Ovary (tissue), 9 donors: ENCODE data around the gene GNG12. TPM values are rescaled to one million over a fixed set of nuclear protein-coding genes. Genes with fewer than 3 reads are reported as not detected.
"Not testable (repeated sequence)": the region's sequence is repeated elsewhere in the genome, so short reads cannot be mapped to it uniquely, and the experiment has no call there.

ENCODE experiments used
- DNase-seq, 5 donors: peaks; one replicate each; pipeline ENCODE4 v3.0.0-alpha.2; 2019 to 2020
- H3K27ac ChIP-seq, 2 donors: fragments of 200-600 bp; one replicate each; pipeline versions ENCODE4 v1.5.1 to v1.8.0; 2019 to 2022
- H3K27me3 ChIP-seq: fragments of 200-600 bp; one replicate; pipeline ENCODE4 v1.8.0; 2022
- H3K36me3 ChIP-seq: fragments of 200-600 bp; sonication (generic); one replicate; pipeline ENCODE4 v1.5.1; 2019
- H3K4me1 ChIP-seq: one replicate; pipeline ENCODE4 v1.8.1; 2013; ENCODE audit warnings: mild to moderate bottlenecking, moderate library complexity; ENCODE audit not compliant: insufficient read depth
- H3K4me3 ChIP-seq: fragments of 200-600 bp; sonication (generic); one replicate; pipeline ENCODE4 v1.5.1; 2017
- H3K9me3 ChIP-seq, 2 donors: fragments of 200-600 bp in 1 of 2; sonication (generic) in 1 of 2; one replicate each; pipeline versions ENCODE4 v1.5.1 to v1.8.1; 2013 to 2019; ENCODE audit warnings: mild to moderate bottlenecking in 1 of 2, moderate library complexity in 1 of 2
- EP300 ChIP-seq: sonication (generic); formaldehyde crosslinking; IDR thresholded peaks from one replicate; pipeline ENCODE4 v1.6.1; 2017; ENCODE audit warnings: antibody characterized with exemption
- POLR2A ChIP-seq: fragments of 450-650 bp; IDR thresholded peaks from one replicate; pipeline ENCODE4 v1.6.1; 2017; ENCODE audit warnings: antibody characterized with exemption, mild to moderate bottlenecking, moderate library complexity
- WGBS, 3 donors: extraction: QIAGEN DNeasy Blood & Tissue Kit in 1 of 3; methylation state at CpG; one replicate each; pipeline versions ENCODE4 v1.1.5 to v1.1.7; 2013 to 2017; 5-methylcytosine and 5-hydroxymethylcytosine counted together
- intact Hi-C, 4 donors: fragments of 100-400 bp; cut with DNase I; formaldehyde crosslinking; loops; one replicate each; pipeline versions ENCODE4 v1.11.0 to v1.15.1; 2022 to 2023
- polyA plus RNA-seq, 2 donors: library from polyadenylated mRNA; stranded (reverse); fragments of 200-250 nt in 1 of 2; fragments of 350-450 nt in 1 of 2; fragmentation: Illumina TruSeq in 1 of 2; extraction: RNeasy Lipid Tissue Mini Kit (QIAGEN cat#74804) in 1 of 2; gene quantifications; one replicate each; pipeline ENCODE4 v1.2.3, GENCODE V29; 2013 to 2014
- total RNA-seq, 7 donors: library from RNA; depleted of rRNA in 2 of 7; stranded (reverse); fragments of >200 nt in 2 of 7; fragmentation: NEBNext Ultra II Directional in 3 of 7; extraction: Animal tissue kit (Norgen Biotek cat#: 25700) in 3 of 7; gene quantifications; one replicate each; pipeline versions ENCODE4 v1.1.0 to v1.2.4, GENCODE V29; 2016 to 2023
- TF ChIP-seq, protein P1 (sequence below), 3 donors: fragments of 450-650 bp in 2 of 3; fragments of 200-600 bp in 1 of 3; IDR thresholded peaks; one replicate each; pipeline versions ENCODE4 v1.5.1 to v1.8.0; 2016 to 2022; ENCODE audit warnings: antibody characterized with exemption in 3 of 3, mild to moderate bottlenecking in 1 of 3
- donor health status: DM: no; HTN: no; CAD: no; lungs with moderate emphysema.
- donor health status: DM: no; HTN: no; CAD: no.
- donor health status: Bipolar disorder and iron deficiency.
- donor health status: DM: yes; HTN: yes; CAD: no.
- donor health status: DM: no; HTN: no; CAD: no.
- donor health status: DM: yes; HTN: yes; CAD: no.

The GNG12 gene
- total and polyA plus RNA-seq, 9 donors = 41.0 to 121 (median 68.0) TPM

- peaks cover 9% of the 10 kb centered on the region for H3K4me1 ChIP-seq
- H3K36me3 ChIP-seq = no peaks in the 10 kb centered on the region
- H3K9me3 ChIP-seq = no peaks in the 10 kb centered on the region
- WGBS, 3 donors = 20 to 32% (median 31%) methylated on average over 6 of the region's 6 CpGs
- TF ChIP-seq POLR2A = no peak
- TF ChIP-seq, protein P1, sequence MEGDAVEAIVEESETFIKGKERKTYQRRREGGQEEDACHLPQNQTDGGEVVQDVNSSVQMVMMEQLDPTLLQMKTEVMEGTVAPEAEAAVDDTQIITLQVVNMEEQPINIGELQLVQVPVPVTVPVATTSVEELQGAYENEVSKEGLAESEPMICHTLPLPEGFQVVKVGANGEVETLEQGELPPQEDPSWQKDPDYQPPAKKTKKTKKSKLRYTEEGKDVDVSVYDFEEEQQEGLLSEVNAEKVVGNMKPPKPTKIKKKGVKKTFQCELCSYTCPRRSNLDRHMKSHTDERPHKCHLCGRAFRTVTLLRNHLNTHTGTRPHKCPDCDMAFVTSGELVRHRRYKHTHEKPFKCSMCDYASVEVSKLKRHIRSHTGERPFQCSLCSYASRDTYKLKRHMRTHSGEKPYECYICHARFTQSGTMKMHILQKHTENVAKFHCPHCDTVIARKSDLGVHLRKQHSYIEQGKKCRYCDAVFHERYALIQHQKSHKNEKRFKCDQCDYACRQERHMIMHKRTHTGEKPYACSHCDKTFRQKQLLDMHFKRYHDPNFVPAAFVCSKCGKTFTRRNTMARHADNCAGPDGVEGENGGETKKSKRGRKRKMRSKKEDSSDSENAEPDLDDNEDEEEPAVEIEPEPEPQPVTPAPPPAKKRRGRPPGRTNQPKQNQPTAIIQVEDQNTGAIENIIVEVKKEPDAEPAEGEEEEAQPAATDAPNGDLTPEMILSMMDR (IDR thresholded peaks at IDR 0.05) = no peak
- TF ChIP-seq EP300 = no peak
- no peaks in the 10 kb centered on the region for H3K27me3 ChIP-seq
- no peak for DNase-seq
- intact Hi-C loops = no loop called here
- no peak overlapping the region for H3K27ac ChIP-seq
- H3K4me3 ChIP-seq = no peak overlapping the region
Measured at GRCh38 chr1:67732750-67733151, 100.5 kb downstream of the GNG12 start.

GRCh38 chr1:67731322-67731721 lies 101.9 kb downstream of the GNG12 start:
- DNase-seq = no peak
- TF ChIP-seq EP300 = no peak
- TF ChIP-seq, protein P1 (IDR thresholded peaks at IDR 0.05) = no peak
- no peak for TF ChIP-seq POLR2A
- H3K27me3 ChIP-seq = no peaks in the 10 kb centered on the region
- intact Hi-C loops = no loop called here
- H3K4me3 ChIP-seq = no peak overlapping the region
- no peak overlapping the region for H3K27ac ChIP-seq
- peaks cover 6% of the 10 kb centered on the region for H3K4me1 ChIP-seq
- H3K9me3 ChIP-seq = no peaks in the 10 kb centered on the region
- WGBS, 3 donors = 88 to 91% (median 90%) methylated on average over 2 of the region's 2 CpGs
- H3K36me3 ChIP-seq = no peaks in the 10 kb centered on the region

DNA sequence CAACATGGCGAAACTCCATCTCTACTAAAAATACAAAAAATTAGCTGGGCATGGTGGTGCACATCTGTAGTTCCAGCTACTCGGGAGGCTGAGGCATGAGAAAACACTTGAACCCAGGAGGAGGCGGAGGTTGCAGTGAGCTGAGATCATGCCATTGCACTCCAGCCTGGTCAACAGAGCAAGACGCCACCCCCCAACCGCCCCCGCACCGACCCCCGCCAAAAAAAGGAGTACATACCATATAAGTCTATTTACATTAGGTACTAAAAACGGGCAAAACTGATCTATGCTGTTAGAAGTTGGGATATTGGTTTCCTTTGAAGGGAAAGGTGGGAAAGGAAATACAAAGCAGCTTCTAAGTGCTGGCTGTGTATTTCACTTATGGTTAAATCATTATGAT lies 103.0 kb downstream of the GNG12 start:
- intact Hi-C loops, H3K9me3 ChIP-seq, H3K4me3 ChIP-seq, H3K27ac ChIP-seq, H3K27me3 ChIP-seq, DNase-seq, H3K4me1 ChIP-seq, H3K36me3 ChIP-seq: not testable (repeated sequence)
- 93 to 96% (median 95%) methylated on average over 9 of the region's 9 CpGs for WGBS, 3 donors

DNA sequence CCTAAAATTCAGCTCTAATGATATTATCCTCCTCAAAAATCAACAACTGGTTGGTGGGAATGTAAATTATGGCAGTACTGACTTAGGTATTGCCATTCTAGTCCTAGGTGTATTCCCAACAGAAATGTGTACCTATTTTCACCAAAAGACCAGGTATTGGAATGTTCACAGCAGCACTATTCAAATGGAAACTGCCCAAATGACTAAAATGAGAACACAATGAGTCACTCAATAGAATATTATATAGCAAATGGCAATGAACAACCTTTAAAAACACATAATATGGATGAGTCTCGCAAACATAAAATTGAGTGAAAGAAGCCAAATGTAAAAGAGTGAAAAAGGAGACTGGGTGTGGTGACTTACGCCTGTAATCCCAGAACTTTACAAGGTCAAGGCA lies 103.4 kb downstream of the GNG12 start:
- 94 to 99% (median 95%) methylated on average over 2 of the region's 2 CpGs for WGBS, 3 donors
- no peaks in the 10 kb centered on the region for H3K27me3 ChIP-seq
- no peaks in the 10 kb centered on the region for H3K36me3 ChIP-seq
- no peaks in the 10 kb centered on the region for H3K9me3 ChIP-seq
- intact Hi-C loops = no loop called here
- DNase-seq = no peak
- H3K4me1 ChIP-seq = peaks cover 6% of the 10 kb centered on the region
- no peak overlapping the region for H3K27ac ChIP-seq
- TF ChIP-seq POLR2A = no peak
- TF ChIP-seq, protein P1 (IDR thresholded peaks at IDR 0.05) = no peak
- TF ChIP-seq EP300 = no peak
- H3K4me3 ChIP-seq = no peak overlapping the region

DNA sequence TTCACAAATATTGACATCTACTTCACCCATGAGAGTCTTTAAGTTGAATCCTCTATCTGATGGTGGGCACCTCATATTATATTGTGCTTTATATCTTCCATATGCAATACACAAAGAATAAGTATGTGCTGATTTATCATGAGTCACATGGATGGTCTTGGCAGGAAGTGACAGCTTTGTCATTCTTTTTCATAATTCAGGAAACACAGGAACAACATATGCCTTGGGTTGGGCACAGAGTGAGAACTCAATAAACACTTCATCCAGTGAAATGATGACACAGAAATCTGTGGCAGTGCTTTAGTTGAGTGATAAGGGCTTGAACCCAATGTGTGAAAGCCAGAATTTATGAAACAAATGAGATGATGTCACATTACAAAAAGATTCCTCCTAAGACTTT lies 107.0 kb downstream of the GNG12 start:
- H3K27ac ChIP-seq = no peak overlapping the region

More for the DNA sequence above, 107.0 kb downstream of the GNG12 start:
- TF ChIP-seq POLR2A (no peak), EP300 (no peak)
- TF ChIP-seq, protein P1 (IDR thresholded peaks at IDR 0.05) = no peak
- Histone ChIP-seq H3K9me3 (no peaks in the 10 kb centered on the region), H3K4me1 (peaks cover 15% of the 10 kb centered on the region), H3K36me3 (no peaks in the 10 kb centered on the region), H3K4me3 (no peak overlapping the region), H3K27me3 (no peaks in the 10 kb centered on the region)
- intact Hi-C loops = no loop called here
- DNase-seq = no peak
